WTC11 (cell line): ENCODE measurements around the gene ITPK1. TPM values are rescaled to one million over a fixed set of nuclear protein-coding genes. Genes with fewer than 3 reads are reported as not detected.
A peak's percentile ranks its signal among the peaks of the same experiment; 100 is the strongest.

Experiments
- ATAC-seq: fragments of 200-7000 bp; cut with Tn5 transposase; 2 replicates; pipeline ENCODE4 v1.10.0; 2021; ENCODE audit warnings: mild to moderate bottlenecking, moderate library complexity
- CTCF ChIA-PET: fragments of 300-600 bp; sonication (Branson Sonifier 250); formaldehyde crosslinking; loops from one replicate; lab custom pipeline; 2021; ENCODE audit warnings: antibody characterized with exemption; lab: Charles Lee
- POLR2A ChIA-PET: fragments of 350-600 bp; sonication (Branson Sonifier 250); formaldehyde crosslinking; loops from one replicate; lab custom pipeline; 2021; ENCODE audit warnings: antibody characterized with exemption; lab: Charles Lee
- DNase-seq: peaks from one replicate; pipeline ENCODE4 v3.0.0; 2021; ENCODE audit warnings: low spot score
- H3K27ac Mint-ChIP-seq: 2 replicates; pipeline ENCODE4 v1.8.0; 2021; ENCODE audit warnings: mixed read lengths
- H3K27me3 Mint-ChIP-seq: 2 replicates; pipeline ENCODE4 v1.8.0; 2021; ENCODE audit warnings: low read depth, mild to moderate bottlenecking, moderate library complexity, mixed read lengths
- H3K36me3 Mint-ChIP-seq: 2 replicates; pipeline ENCODE4 v1.8.0; 2021; ENCODE audit warnings: mixed read lengths
- H3K4me1 Mint-ChIP-seq: 2 replicates; pipeline ENCODE4 v1.8.0; 2022; ENCODE audit warnings: mixed read lengths
- H3K4me3 Mint-ChIP-seq: 2 replicates; pipeline ENCODE4 v1.8.0; 2021; ENCODE audit warnings: mild to moderate bottlenecking, moderate library complexity, mixed read lengths
- H3K9me3 Mint-ChIP-seq: 2 replicates; pipeline ENCODE4 v1.8.0; 2021; ENCODE audit warnings: mixed read lengths
- ARID4B ChIP-seq: sonication (generic); formaldehyde crosslinking; IDR thresholded peaks from 2 replicates; pipeline ENCODE4 v1.8.0; 2023; ENCODE audit warnings: missing genetic modification reagents, mild to moderate bottlenecking, borderline replicate concordance
- CREB1 ChIP-seq: sonication (generic); formaldehyde crosslinking; IDR thresholded peaks from 2 replicates; pipeline ENCODE4 v1.8.0; 2023; ENCODE audit warnings: mild to moderate bottlenecking, missing genetic modification reagents
- ELF4 ChIP-seq: sonication (generic); formaldehyde crosslinking; IDR thresholded peaks from 2 replicates; pipeline ENCODE4 v1.8.1; 2022; ENCODE audit warnings: low read depth, mild to moderate bottlenecking, moderate library complexity, missing genetic modification reagents
- MXD4 ChIP-seq: fragments of 250-450 bp; sonication (Bioruptor Pico); IDR thresholded peaks from 2 replicates; pipeline ENCODE4 v1.8.0; 2021; ENCODE audit warnings: mild to moderate bottlenecking, moderate library complexity, borderline replicate concordance
- NFATC4 ChIP-seq: fragments of 250-450 bp; sonication (Bioruptor Pico); IDR thresholded peaks from 2 replicates; pipeline ENCODE4 v1.9.0; 2021; ENCODE audit warnings: mild to moderate bottlenecking
- NR1H2 ChIP-seq: sonication (generic); formaldehyde crosslinking; IDR thresholded peaks from 2 replicates; pipeline ENCODE4 v1.9.0; 2021; ENCODE audit warnings: mild to moderate bottlenecking, moderate library complexity, missing genetic modification reagents
- OVOL2 ChIP-seq: fragments of 250-450 bp; sonication (Bioruptor Pico); IDR thresholded peaks from 2 replicates; pipeline ENCODE4 v1.9.0; 2021; ENCODE audit warnings: mild to moderate bottlenecking, borderline replicate concordance
- PRRX2 ChIP-seq: fragments of 250-450 bp; sonication (Bioruptor Pico); IDR thresholded peaks from 2 replicates; pipeline ENCODE4 v1.8.0; 2021; ENCODE audit warnings: mild to moderate bottlenecking
- SP1 ChIP-seq: sonication (generic); formaldehyde crosslinking; conservative IDR thresholded peaks from 2 replicates; pipeline ENCODE4 v1.8.1; 2022; ENCODE audit warnings: missing genetic modification reagents
- TCF7 ChIP-seq: sonication (generic); formaldehyde crosslinking; IDR thresholded peaks from 2 replicates; pipeline ENCODE4 v1.8.0; 2022; ENCODE audit warnings: mild to moderate bottlenecking, low read depth, missing genetic modification reagents, moderate library complexity
- ZNF219 ChIP-seq: sonication (generic); formaldehyde crosslinking; IDR thresholded peaks from 2 replicates; pipeline ENCODE4 v1.8.0; 2023; ENCODE audit warnings: missing genetic modification reagents, mild to moderate bottlenecking, borderline replicate concordance
- ZNF425 ChIP-seq: fragments of 250-450 bp; sonication (Bioruptor Pico); conservative IDR thresholded peaks from 2 replicates; pipeline ENCODE4 v1.9.0; 2021; ENCODE audit warnings: mild to moderate bottlenecking
- total RNA-seq: library from RNA; stranded (reverse); gene quantifications from 3 replicates; pipeline ENCODE4 v1.2.3, GENCODE V29; 2021
- TF ChIP-seq, protein P1 (sequence below): fragments of 250-450 bp; sonication (Bioruptor Pico); IDR thresholded peaks from 2 replicates; pipeline ENCODE4 v1.9.0; 2021; ENCODE audit warnings: mild to moderate bottlenecking
- TF ChIP-seq, protein P2 (sequence below): sonication (generic); formaldehyde crosslinking; IDR thresholded peaks from 2 replicates; pipeline ENCODE4 v1.8.1; 2022; ENCODE audit warnings: missing genetic modification reagents, borderline replicate concordance
- TF ChIP-seq, protein P3 (sequence below): fragments of 250-450 bp; sonication (Bioruptor Pico); IDR thresholded peaks from 2 replicates; pipeline ENCODE4 v2.1.2; 2022; ENCODE audit warnings: mild to moderate bottlenecking, moderate library complexity
- TF ChIP-seq, protein P4 (sequence below): sonication (generic); formaldehyde crosslinking; IDR thresholded peaks from 2 replicates; pipeline ENCODE4 v1.8.1; 2022; ENCODE audit warnings: low read depth, missing genetic modification reagents, borderline replicate concordance

ITPK1 gene
- total RNA-seq, 1 experiment from 2014 or later: 144 TPM

GRCh38 chr14:92987713-92988510 is 127.8 kb downstream of the ITPK1 start:
- POLR2A ChIA-PET: no interaction called here

DNA sequence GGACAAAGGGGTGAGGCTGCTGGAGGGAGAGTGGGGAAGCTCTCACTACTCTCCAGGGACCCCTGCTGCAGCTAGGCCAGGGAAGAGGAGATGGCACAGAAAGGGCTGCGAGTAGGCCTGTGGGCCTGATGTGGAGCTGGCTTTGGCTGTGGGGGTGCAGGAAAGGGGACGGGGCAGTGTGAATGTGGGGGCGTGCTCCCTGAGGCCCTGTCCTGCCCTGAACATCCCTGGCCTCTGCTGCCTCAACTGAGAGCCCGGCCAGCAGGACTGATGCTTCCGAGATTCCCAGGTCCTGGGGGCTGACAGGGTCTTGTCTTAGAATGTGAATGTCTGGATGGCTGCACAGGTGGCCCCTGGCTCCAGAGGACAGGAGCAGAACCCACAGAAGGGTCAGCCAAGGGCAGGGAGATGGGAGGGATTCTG is 128.6 kb downstream of the ITPK1 start:
- Mint-ChIP-seq H3K27me3 (no peaks in the 10 kb centered on the region), H3K4me1 (0 out of 2 replicates have a peak, but pooled peaks cover 5% of the 10 kb centered on the region), H3K4me3 (no peak overlapping the region), H3K36me3 (peaks cover 15% of the 10 kb centered on the region; the same call in 1 of the 2 replicates), H3K9me3 (peaks cover 6% of the 10 kb centered on the region), H3K27ac (no peak overlapping the region)
- DNase-seq (no peak), ATAC-seq (no peak)
- TF ChIP-seq ELF4 (CRISPR knock-in tag): no peak
- ChIA-PET CTCF (interaction anchor here (0.7 to 1.1 kb wide), 3 partner anchors 18 to 35 kb away, joined by 3 to 4 read pairs (median 3); no protein-coding TSS in a partner anchor), POLR2A (no interaction called here)

More at GRCh38 chr14:92987713-92988510, 127.8 kb downstream of the ITPK1 start:
- H3K4me3 Mint-ChIP-seq: no peak overlapping the region
- no peak overlapping the region for H3K27ac Mint-ChIP-seq
- H3K9me3 Mint-ChIP-seq: no peaks in the 10 kb centered on the region; the same call in 1 of the 2 replicates
- H3K36me3 Mint-ChIP-seq: peaks cover 11% of the 10 kb centered on the region
- no peaks in the 10 kb centered on the region for H3K27me3 Mint-ChIP-seq
- CTCF ChIA-PET: interaction anchor here (0.7 to 1.1 kb wide), 3 partner anchors 19 to 125 kb away, joined by 3 read pairs; no protein-coding TSS in a partner anchor
- 0 out of 2 replicates have a peak, but pooled peaks cover 5% of the 10 kb centered on the region for H3K4me1 Mint-ChIP-seq
- DNase-seq (no peak), ATAC-seq (peak; percentile 33; the same call in 1 of the 2 replicates)
- TF ChIP-seq, protein P1, sequence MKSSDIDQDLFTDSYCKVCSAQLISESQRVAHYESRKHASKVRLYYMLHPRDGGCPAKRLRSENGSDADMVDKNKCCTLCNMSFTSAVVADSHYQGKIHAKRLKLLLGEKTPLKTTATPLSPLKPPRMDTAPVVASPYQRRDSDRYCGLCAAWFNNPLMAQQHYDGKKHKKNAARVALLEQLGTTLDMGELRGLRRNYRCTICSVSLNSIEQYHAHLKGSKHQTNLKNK: no peak
- TF ChIP-seq PRRX2 (CRISPR knock-in tag): no peak

GRCh38 chr14:92986254-92987147 is 129.2 kb downstream of the ITPK1 start:
- H3K36me3 Mint-ChIP-seq: peaks cover 19% of the 10 kb centered on the region
- no peaks in the 10 kb centered on the region for H3K27me3 Mint-ChIP-seq
- peaks cover 11% of the 10 kb centered on the region for H3K9me3 Mint-ChIP-seq
- no peak overlapping the region for H3K27ac Mint-ChIP-seq
- DNase-seq (no peak), ATAC-seq (no peak)
- H3K4me1 Mint-ChIP-seq: 0 out of 2 replicates have a peak, but pooled peaks cover 4% of the 10 kb centered on the region
- ChIA-PET POLR2A (no interaction called here), CTCF (interaction anchor here (0.7 to 1.1 kb wide), 4 partner anchors 17 to 126 kb away, joined by 3 to 4 read pairs (median 3); no protein-coding TSS in a partner anchor)
- H3K4me3 Mint-ChIP-seq: no peak overlapping the region
- TF ChIP-seq, protein P2, sequence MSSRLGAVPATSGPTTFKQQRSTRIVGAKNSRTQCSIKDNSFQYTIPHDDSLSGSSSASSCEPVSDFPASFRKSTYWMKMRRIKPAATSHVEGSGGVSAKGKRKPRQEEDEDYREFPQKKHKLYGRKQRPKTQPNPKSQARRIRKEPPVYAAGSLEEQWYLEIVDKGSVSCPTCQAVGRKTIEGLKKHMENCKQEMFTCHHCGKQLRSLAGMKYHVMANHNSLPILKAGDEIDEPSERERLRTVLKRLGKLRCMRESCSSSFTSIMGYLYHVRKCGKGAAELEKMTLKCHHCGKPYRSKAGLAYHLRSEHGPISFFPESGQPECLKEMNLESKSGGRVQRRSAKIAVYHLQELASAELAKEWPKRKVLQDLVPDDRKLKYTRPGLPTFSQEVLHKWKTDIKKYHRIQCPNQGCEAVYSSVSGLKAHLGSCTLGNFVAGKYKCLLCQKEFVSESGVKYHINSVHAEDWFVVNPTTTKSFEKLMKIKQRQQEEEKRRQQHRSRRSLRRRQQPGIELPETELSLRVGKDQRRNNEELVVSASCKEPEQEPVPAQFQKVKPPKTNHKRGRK (CRISPR knock-in tag): no peak
- TF ChIP-seq, protein P3, sequence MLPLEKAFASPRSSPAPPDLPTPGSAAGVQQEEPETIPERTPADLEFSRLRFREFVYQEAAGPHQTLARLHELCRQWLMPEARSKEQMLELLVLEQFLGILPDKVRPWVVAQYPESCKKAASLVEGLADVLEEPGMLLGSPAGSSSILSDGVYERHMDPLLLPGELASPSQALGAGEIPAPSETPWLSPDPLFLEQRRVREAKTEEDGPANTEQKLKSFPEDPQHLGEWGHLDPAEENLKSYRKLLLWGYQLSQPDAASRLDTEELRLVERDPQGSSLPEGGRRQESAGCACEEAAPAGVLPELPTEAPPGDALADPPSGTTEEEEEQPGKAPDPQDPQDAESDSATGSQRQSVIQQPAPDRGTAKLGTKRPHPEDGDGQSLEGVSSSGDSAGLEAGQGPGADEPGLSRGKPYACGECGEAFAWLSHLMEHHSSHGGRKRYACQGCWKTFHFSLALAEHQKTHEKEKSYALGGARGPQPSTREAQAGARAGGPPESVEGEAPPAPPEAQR (CRISPR knock-in tag): no peak
- no peak for TF ChIP-seq PRRX2 (CRISPR knock-in tag)
- TF ChIP-seq ARID4B: no peak
- TF ChIP-seq OVOL2 (CRISPR knock-in tag): no peak
- TF ChIP-seq SP1 (CRISPR knock-in tag): no peak
- TF ChIP-seq ZNF425 (CRISPR knock-in tag): no peak
- TF ChIP-seq, protein P4, sequence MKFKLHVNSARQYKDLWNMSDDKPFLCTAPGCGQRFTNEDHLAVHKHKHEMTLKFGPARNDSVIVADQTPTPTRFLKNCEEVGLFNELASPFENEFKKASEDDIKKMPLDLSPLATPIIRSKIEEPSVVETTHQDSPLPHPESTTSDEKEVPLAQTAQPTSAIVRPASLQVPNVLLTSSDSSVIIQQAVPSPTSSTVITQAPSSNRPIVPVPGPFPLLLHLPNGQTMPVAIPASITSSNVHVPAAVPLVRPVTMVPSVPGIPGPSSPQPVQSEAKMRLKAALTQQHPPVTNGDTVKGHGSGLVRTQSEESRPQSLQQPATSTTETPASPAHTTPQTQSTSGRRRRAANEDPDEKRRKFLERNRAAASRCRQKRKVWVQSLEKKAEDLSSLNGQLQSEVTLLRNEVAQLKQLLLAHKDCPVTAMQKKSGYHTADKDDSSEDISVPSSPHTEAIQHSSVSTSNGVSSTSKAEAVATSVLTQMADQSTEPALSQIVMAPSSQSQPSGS (CRISPR knock-in tag): no peak
- no peak for TF ChIP-seq ZNF219 (CRISPR knock-in tag)
- no peak for TF ChIP-seq CREB1
- TF ChIP-seq MXD4 (CRISPR knock-in tag): no peak
- TF ChIP-seq TCF7 (CRISPR knock-in tag): no peak
- TF ChIP-seq NR1H2 (CRISPR knock-in tag): no peak
- no peak for TF ChIP-seq NFATC4
